Measurements from ENCODE around the gene NLRP10. TPM values are rescaled to one million over a fixed set of nuclear protein-coding genes. Genes with fewer than 3 reads are reported as not detected.

Gene NLRP10
- total RNA-seq, 1 experiment from 2014 or later: 0.77 TPM

DNA sequence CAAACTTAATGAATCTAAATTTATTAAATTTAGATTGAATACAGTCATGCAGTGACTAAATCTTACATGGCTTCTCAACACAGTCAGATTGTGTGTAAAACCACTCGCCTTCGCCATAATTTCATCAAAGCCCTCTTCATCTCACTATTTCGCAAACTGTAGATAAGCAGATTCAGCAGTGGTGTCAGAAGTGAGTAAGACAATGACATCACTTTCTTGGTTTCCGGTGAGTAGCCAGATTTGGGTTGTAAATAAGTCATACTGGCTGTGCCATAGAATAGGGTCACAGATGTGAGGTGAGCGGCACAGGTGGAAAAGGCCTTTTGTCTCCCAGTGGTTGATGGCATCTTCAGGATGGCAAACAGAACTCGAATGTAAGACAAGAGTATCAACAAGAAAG lies 37.6 kb downstream of the NLRP10 start (continued):
- no peak for TF ChIP-seq TCF7 (CRISPR knock-in tag; IDR thresholded peaks at IDR 0.05; ENCODE audit: low read depth)

DNA sequence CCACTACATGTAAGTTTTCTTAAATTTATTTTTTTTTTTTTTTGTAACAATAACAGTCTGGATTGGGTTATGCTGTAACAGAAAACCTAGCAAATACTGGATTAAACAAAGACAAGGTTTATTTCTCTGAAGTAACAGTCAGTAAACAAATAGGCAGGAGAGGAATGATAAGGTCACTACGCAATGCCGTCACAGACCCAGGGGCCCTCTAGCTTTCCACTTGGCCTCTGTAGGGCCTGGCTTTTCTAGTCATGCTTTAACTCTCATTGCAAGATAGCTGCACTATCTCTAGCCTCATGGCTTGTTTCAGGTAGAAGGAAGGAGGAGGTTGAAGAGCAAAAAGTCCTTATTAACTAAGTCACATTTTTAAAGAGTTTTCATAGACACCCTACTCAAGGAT lies 40.7 kb downstream of the NLRP10 start:
- H3K4me1 Mint-ChIP-seq: peaks cover 2% of the 10 kb centered on the region; the same call in 1 of the 2 replicates
- H3K9me3 Mint-ChIP-seq: peaks cover 7% of the 10 kb centered on the region
- H3K4me3 Mint-ChIP-seq: no peak overlapping the region
- ATAC-seq (no peak), DNase-seq (ENCODE audit: low spot score) (no peak)
- ChIA-PET POLR2A (interaction anchor here (0.7 to 0.8 kb wide), 2 partner anchors 16 to 21 kb away, joined by 3 to 4 read pairs; no protein-coding TSS in a partner anchor), CTCF (interaction anchor here (1.3 to 1.5 kb wide), 2 partner anchors 19 to 63 kb away, joined by 4 read pairs; partner anchors contain the start of gene EIF3F)
- H3K36me3 Mint-ChIP-seq: peaks cover 8% of the 10 kb centered on the region
- H3K27me3 Mint-ChIP-seq (ENCODE audit: low read depth): no peaks in the 10 kb centered on the region
- no peak overlapping the region for H3K27ac Mint-ChIP-seq
- TF ChIP-seq, protein P1, sequence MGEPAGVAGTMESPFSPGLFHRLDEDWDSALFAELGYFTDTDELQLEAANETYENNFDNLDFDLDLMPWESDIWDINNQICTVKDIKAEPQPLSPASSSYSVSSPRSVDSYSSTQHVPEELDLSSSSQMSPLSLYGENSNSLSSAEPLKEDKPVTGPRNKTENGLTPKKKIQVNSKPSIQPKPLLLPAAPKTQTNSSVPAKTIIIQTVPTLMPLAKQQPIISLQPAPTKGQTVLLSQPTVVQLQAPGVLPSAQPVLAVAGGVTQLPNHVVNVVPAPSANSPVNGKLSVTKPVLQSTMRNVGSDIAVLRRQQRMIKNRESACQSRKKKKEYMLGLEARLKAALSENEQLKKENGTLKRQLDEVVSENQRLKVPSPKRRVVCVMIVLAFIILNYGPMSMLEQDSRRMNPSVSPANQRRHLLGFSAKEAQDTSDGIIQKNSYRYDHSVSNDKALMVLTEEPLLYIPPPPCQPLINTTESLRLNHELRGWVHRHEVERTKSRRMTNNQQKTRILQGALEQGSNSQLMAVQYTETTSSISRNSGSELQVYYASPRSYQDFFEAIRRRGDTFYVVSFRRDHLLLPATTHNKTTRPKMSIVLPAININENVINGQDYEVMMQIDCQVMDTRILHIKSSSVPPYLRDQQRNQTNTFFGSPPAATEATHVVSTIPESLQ (CRISPR knock-in tag; IDR thresholded peaks at IDR 0.05): no peak
- TF ChIP-seq GABPB1 (CRISPR knock-in tag; IDR thresholded peaks at IDR 0.05) (no peak), ZNF219 (CRISPR knock-in tag; IDR thresholded peaks at IDR 0.05; ENCODE audit: borderline replicate concordance) (no peak), ESRRA (CRISPR knock-in tag; IDR thresholded peaks at IDR 0.05; ENCODE audit: borderline replicate concordance) (no peak), NFYB (CRISPR knock-in tag; conservative IDR thresholded peaks at IDR 0.05; ENCODE audit: low read depth) (no peak), FOXJ3 (CRISPR knock-in tag; IDR thresholded peaks at IDR 0.05; ENCODE audit: borderline replicate concordance) (no peak), TP53 (CRISPR knock-in tag; IDR thresholded peaks at IDR 0.05) (no peak)
- TF ChIP-seq, protein P2, sequence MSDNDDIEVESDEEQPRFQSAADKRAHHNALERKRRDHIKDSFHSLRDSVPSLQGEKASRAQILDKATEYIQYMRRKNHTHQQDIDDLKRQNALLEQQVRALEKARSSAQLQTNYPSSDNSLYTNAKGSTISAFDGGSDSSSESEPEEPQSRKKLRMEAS (CRISPR knock-in tag; IDR thresholded peaks at IDR 0.05): no peak
- TF ChIP-seq, protein P3, sequence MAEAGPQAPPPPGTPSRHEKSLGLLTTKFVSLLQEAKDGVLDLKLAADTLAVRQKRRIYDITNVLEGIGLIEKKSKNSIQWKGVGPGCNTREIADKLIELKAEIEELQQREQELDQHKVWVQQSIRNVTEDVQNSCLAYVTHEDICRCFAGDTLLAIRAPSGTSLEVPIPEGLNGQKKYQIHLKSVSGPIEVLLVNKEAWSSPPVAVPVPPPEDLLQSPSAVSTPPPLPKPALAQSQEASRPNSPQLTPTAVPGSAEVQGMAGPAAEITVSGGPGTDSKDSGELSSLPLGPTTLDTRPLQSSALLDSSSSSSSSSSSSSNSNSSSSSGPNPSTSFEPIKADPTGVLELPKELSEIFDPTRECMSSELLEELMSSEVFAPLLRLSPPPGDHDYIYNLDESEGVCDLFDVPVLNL (CRISPR knock-in tag; IDR thresholded peaks at IDR 0.05; ENCODE audit: borderline replicate concordance, low read depth): no peak
- TF ChIP-seq, protein P4, sequence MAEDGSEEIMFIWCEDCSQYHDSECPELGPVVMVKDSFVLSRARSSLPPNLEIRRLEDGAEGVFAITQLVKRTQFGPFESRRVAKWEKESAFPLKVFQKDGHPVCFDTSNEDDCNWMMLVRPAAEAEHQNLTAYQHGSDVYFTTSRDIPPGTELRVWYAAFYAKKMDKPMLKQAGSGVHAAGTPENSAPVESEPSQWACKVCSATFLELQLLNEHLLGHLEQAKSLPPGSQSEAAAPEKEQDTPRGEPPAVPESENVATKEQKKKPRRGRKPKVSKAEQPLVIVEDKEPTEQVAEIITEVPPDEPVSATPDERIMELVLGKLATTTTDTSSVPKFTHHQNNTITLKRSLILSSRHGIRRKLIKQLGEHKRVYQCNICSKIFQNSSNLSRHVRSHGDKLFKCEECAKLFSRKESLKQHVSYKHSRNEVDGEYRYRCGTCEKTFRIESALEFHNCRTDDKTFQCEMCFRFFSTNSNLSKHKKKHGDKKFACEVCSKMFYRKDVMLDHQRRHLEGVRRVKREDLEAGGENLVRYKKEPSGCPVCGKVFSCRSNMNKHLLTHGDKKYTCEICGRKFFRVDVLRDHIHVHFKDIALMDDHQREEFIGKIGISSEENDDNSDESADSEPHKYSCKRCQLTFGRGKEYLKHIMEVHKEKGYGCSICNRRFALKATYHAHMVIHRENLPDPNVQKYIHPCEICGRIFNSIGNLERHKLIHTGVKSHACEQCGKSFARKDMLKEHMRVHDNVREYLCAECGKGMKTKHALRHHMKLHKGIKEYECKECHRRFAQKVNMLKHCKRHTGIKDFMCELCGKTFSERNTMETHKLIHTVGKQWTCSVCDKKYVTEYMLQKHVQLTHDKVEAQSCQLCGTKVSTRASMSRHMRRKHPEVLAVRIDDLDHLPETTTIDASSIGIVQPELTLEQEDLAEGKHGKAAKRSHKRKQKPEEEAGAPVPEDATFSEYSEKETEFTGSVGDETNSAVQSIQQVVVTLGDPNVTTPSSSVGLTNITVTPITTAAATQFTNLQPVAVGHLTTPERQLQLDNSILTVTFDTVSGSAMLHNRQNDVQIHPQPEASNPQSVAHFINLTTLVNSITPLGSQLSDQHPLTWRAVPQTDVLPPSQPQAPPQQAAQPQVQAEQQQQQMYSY (CRISPR knock-in tag; IDR thresholded peaks at IDR 0.05): no peak
- TF ChIP-seq, protein P5, sequence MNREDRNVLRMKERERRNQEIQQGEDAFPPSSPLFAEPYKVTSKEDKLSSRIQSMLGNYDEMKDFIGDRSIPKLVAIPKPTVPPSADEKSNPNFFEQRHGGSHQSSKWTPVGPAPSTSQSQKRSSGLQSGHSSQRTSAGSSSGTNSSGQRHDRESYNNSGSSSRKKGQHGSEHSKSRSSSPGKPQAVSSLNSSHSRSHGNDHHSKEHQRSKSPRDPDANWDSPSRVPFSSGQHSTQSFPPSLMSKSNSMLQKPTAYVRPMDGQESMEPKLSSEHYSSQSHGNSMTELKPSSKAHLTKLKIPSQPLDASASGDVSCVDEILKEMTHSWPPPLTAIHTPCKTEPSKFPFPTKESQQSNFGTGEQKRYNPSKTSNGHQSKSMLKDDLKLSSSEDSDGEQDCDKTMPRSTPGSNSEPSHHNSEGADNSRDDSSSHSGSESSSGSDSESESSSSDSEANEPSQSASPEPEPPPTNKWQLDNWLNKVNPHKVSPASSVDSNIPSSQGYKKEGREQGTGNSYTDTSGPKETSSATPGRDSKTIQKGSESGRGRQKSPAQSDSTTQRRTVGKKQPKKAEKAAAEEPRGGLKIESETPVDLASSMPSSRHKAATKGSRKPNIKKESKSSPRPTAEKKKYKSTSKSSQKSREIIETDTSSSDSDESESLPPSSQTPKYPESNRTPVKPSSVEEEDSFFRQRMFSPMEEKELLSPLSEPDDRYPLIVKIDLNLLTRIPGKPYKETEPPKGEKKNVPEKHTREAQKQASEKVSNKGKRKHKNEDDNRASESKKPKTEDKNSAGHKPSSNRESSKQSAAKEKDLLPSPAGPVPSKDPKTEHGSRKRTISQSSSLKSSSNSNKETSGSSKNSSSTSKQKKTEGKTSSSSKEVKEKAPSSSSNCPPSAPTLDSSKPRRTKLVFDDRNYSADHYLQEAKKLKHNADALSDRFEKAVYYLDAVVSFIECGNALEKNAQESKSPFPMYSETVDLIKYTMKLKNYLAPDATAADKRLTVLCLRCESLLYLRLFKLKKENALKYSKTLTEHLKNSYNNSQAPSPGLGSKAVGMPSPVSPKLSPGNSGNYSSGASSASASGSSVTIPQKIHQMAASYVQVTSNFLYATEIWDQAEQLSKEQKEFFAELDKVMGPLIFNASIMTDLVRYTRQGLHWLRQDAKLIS (CRISPR knock-in tag; IDR thresholded peaks at IDR 0.05; ENCODE audit: borderline replicate concordance): no peak
- TF ChIP-seq, protein P6, sequence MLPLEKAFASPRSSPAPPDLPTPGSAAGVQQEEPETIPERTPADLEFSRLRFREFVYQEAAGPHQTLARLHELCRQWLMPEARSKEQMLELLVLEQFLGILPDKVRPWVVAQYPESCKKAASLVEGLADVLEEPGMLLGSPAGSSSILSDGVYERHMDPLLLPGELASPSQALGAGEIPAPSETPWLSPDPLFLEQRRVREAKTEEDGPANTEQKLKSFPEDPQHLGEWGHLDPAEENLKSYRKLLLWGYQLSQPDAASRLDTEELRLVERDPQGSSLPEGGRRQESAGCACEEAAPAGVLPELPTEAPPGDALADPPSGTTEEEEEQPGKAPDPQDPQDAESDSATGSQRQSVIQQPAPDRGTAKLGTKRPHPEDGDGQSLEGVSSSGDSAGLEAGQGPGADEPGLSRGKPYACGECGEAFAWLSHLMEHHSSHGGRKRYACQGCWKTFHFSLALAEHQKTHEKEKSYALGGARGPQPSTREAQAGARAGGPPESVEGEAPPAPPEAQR (CRISPR knock-in tag; IDR thresholded peaks at IDR 0.05): no peak
- TF ChIP-seq, protein P7, sequence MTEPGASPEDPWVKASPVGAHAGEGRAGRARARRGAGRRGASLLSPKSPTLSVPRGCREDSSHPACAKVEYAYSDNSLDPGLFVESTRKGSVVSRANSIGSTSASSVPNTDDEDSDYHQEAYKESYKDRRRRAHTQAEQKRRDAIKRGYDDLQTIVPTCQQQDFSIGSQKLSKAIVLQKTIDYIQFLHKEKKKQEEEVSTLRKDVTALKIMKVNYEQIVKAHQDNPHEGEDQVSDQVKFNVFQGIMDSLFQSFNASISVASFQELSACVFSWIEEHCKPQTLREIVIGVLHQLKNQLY (CRISPR knock-in tag; IDR thresholded peaks at IDR 0.05): no peak
- TF ChIP-seq, protein P8, sequence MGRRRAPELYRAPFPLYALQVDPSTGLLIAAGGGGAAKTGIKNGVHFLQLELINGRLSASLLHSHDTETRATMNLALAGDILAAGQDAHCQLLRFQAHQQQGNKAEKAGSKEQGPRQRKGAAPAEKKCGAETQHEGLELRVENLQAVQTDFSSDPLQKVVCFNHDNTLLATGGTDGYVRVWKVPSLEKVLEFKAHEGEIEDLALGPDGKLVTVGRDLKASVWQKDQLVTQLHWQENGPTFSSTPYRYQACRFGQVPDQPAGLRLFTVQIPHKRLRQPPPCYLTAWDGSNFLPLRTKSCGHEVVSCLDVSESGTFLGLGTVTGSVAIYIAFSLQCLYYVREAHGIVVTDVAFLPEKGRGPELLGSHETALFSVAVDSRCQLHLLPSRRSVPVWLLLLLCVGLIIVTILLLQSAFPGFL (CRISPR knock-in tag; IDR thresholded peaks at IDR 0.05; ENCODE audit: borderline replicate concordance): no peak
- TF ChIP-seq, protein P9, sequence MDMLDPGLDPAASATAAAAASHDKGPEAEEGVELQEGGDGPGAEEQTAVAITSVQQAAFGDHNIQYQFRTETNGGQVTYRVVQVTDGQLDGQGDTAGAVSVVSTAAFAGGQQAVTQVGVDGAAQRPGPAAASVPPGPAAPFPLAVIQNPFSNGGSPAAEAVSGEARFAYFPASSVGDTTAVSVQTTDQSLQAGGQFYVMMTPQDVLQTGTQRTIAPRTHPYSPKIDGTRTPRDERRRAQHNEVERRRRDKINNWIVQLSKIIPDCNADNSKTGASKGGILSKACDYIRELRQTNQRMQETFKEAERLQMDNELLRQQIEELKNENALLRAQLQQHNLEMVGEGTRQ (CRISPR knock-in tag; IDR thresholded peaks at IDR 0.05): no peak

Data from WTC11 (cell line).